ENCODE results near the gene NPL.

The NPL gene

GRCh38 chr1:182779530-182779929 is 10.0 kb upstream of the NPL start:
- DNase-seq, result no peak

- DNase-seq, result peak; percentile 65
Observed at GRCh38 chr1:182781841-182782586, 7.6 kb upstream of the NPL start.

GRCh38 chr1:182782587-182782913 is 7.0 kb upstream of the NPL start:
- no peak for DNase-seq

GRCh38 chr1:182783068-182783467 is 6.5 kb upstream of the NPL start:
- no peak for DNase-seq

- DNase-seq, result no peak
Observed at GRCh38 chr1:182784556-182785171, 4.9 kb upstream of the NPL start.

- DNase-seq, result no peak
Observed at GRCh38 chr1:182785181-182785580, 4.4 kb upstream of the NPL start.

- DNase-seq, result peak; percentile 8
Observed at GRCh38 chr1:182786223-182786994, 3.2 kb upstream of the NPL start.

- no peak for DNase-seq
Observed at GRCh38 chr1:182786995-182787324, 2.6 kb upstream of the NPL start.

- DNase-seq, result no peak
Observed at GRCh38 chr1:182791281-182792179, 2.0 kb downstream of the NPL start.

GRCh38 chr1:182794091-182794490 is 4.5 kb downstream of the NPL start:
- no peak for DNase-seq

- DNase-seq, result no peak
Observed at GRCh38 chr1:182794676-182795201, 5.2 kb downstream of the NPL start.

- no peak for DNase-seq
Observed at GRCh38 chr1:182795563-182796228, 6.1 kb downstream of the NPL start.

GRCh38 chr1:182802006-182802803 is 12.6 kb downstream of the NPL start:
- DNase-seq, result no peak

GRCh38 chr1:182803846-182804245 is 14.3 kb downstream of the NPL start:
- DNase-seq, result no peak

GRCh38 chr1:182806015-182806678 is 16.6 kb downstream of the NPL start:
- DNase-seq, result no peak

GRCh38 chr1:182807907-182808306 is 18.3 kb downstream of the NPL start:
- DNase-seq, result no peak

- DNase-seq, result no peak
Observed at GRCh38 chr1:182809414-182809957, 19.9 kb downstream of the NPL start.

- no peak for DNase-seq
Observed at GRCh38 chr1:182811975-182812722, 22.6 kb downstream of the NPL start.

GRCh38 chr1:182816863-182817262 is 27.3 kb downstream of the NPL start:
- no peak for DNase-seq

- no peak for DNase-seq
Observed at GRCh38 chr1:182817802-182818201, 28.2 kb downstream of the NPL start.

Measured in activated CD4-positive, alpha-beta T cell treated with anti-CD3 and anti-CD28 coated beads, Interleukin-2, amount 50 U/mL, for 1 hour (primary cell).